GM23338 (cell line): ENCODE results near the gene SLC2A5. TPM values are rescaled to one million over a fixed set of nuclear protein-coding genes. Genes with fewer than 3 reads are reported as not detected.

Source experiments
- ATAC-seq: fragments of 200-7000 bp; cut with Tn5 transposase; 3 replicates; pipeline ENCODE4 v1.9.1; 2020
- DNase-seq: peaks from one replicate; pipeline ENCODE4 v3.0.0-alpha.2; 2015; ENCODE audit warnings: low spot score
- H2AFZ ChIP-seq: fragments of 200-600 bp; sonication (generic); 2 replicates; pipeline ENCODE4 v1.8.0; 2016; ENCODE audit warnings: antibody characterized with exemption, mild to moderate bottlenecking, moderate library complexity
- H3F3A ChIP-seq: fragments of 200-600 bp; sonication (generic); replicated peaks from 2 replicates; pipeline ENCODE4 v1.8.0; 2017; ENCODE audit warnings: antibody characterized with exemption, mixed run types, low read depth
- H3K27ac ChIP-seq: fragments of 200-600 bp; sonication (generic); 2 replicates; pipeline ENCODE4 v1.6.1; 2016; ENCODE audit warnings: low read depth
- H3K27me3 ChIP-seq: fragments of 200-600 bp; sonication (generic); 2 replicates; pipeline ENCODE4 v1.8.0; 2016; ENCODE audit warnings: mild to moderate bottlenecking, mixed run types, moderate library complexity; ENCODE audit not compliant: insufficient read depth
- H3K36me3 ChIP-seq: fragments of 200-600 bp; sonication (generic); 2 replicates; pipeline ENCODE4 v1.8.0; 2016; ENCODE audit warnings: mild to moderate bottlenecking; ENCODE audit not compliant: insufficient read depth
- H3K4me1 ChIP-seq: fragments of 200-600 bp; sonication (generic); 2 replicates; pipeline ENCODE4 v1.8.0; 2016; ENCODE audit warnings: mild to moderate bottlenecking, moderate library complexity; ENCODE audit not compliant: insufficient read depth
- H3K4me2 ChIP-seq: fragments of 200-600 bp; sonication (generic); 2 replicates; pipeline ENCODE4 v1.7.1; 2017; ENCODE audit warnings: mixed run types
- H3K4me3 ChIP-seq: fragments of 200-600 bp; sonication (generic); 2 replicates; pipeline ENCODE4 v1.6.1; 2016; ENCODE audit warnings: mixed run types
- H3K79me2 ChIP-seq: fragments of 200-600 bp; sonication (generic); replicated peaks from 2 replicates; pipeline ENCODE4 v1.8.0; 2017; ENCODE audit warnings: mild to moderate bottlenecking; ENCODE audit not compliant: insufficient read depth
- H3K9me2 ChIP-seq: fragments of 200-600 bp; sonication (generic); 2 replicates; pipeline ENCODE4 v1.8.0; 2017; ENCODE audit not compliant: insufficient read depth
- H4K20me1 ChIP-seq: fragments of 200-600 bp; sonication (generic); replicated peaks from 2 replicates; pipeline ENCODE4 v1.8.0; 2017; ENCODE audit warnings: mild to moderate bottlenecking; ENCODE audit not compliant: insufficient read depth
- H3K27ac Mint-ChIP-seq: 2 replicates; pipeline ENCODE4 v1.8.0; 2020; ENCODE audit warnings: inconsistent platforms, mild to moderate bottlenecking, moderate library complexity, mixed read lengths
- H3K27me3 Mint-ChIP-seq: 3 replicates; pipeline ENCODE4 v1.8.0; 2022; ENCODE audit warnings: low read depth, mild to moderate bottlenecking, moderate library complexity, mixed read lengths, inconsistent platforms; ENCODE audit not compliant: insufficient read depth, poor library complexity
- H3K36me3 Mint-ChIP-seq: 3 replicates; pipeline ENCODE4 v1.8.0; 2021; ENCODE audit warnings: low read depth, mild to moderate bottlenecking, inconsistent platforms, moderate library complexity, mixed read lengths
- H3K4me1 Mint-ChIP-seq: 3 replicates; pipeline ENCODE4 v1.8.0; 2020; ENCODE audit warnings: mild to moderate bottlenecking, inconsistent platforms, mixed read lengths
- H3K4me3 Mint-ChIP-seq: 3 replicates; pipeline ENCODE4 v1.8.0; 2021; ENCODE audit warnings: moderate library complexity, mild to moderate bottlenecking, inconsistent platforms, mixed read lengths
- H3K9me3 Mint-ChIP-seq: 3 replicates; pipeline ENCODE4 v1.8.0; 2020; ENCODE audit warnings: moderate library complexity, mild to moderate bottlenecking, inconsistent platforms, mixed read lengths
- CREB1 ChIP-seq: fragments of 250-450 bp; sonication (Bioruptor Pico); IDR thresholded peaks from 2 replicates; pipeline ENCODE4 v1.5.0; 2020; ENCODE audit warnings: low read depth, mild to moderate bottlenecking, moderate library complexity
- CTCF ChIP-seq, 2 experiments: fragments of 200-600 bp in 1 of 2; sonication (generic) in 1 of 2; conservative IDR thresholded peaks; 2 replicates each; pipeline versions ENCODE4 v1.5.1 to v1.6.1; 2016 to 2017; ENCODE audit warnings: antibody characterized with exemption in 2 of 2, low read depth in 2 of 2, mild to moderate bottlenecking in 2 of 2, moderate library complexity in 1 of 2
- ETS1 ChIP-seq: IDR thresholded peaks from 2 replicates; pipeline ENCODE4 v1.6.1; 2016; ENCODE audit warnings: antibody characterized with exemption
- EZH2phosphoT487 ChIP-seq: fragments of 200-600 bp; sonication (generic); IDR thresholded peaks from one replicate; pipeline ENCODE4 v1.8.1; 2018; ENCODE audit warnings: antibody characterized with exemption; ENCODE audit not compliant: unreplicated experiment
- JUNB ChIP-seq: IDR thresholded peaks from one replicate; pipeline ENCODE4 v1.6.1; 2016; ENCODE audit warnings: antibody characterized with exemption; ENCODE audit not compliant: unreplicated experiment
- NANOG ChIP-seq: IDR thresholded peaks from 2 replicates; pipeline ENCODE4 v1.6.1; 2016; ENCODE audit warnings: antibody characterized with exemption, borderline replicate concordance
- POLR2AphosphoS5 ChIP-seq: IDR thresholded peaks from 2 replicates; pipeline ENCODE4 v1.6.1; 2016; ENCODE audit warnings: antibody characterized with exemption, low read depth
- STAT1 ChIP-seq: IDR thresholded peaks from one replicate; pipeline ENCODE4 v1.6.1; 2016; ENCODE audit warnings: antibody characterized with exemption; ENCODE audit not compliant: unreplicated experiment
- polyA plus RNA-seq: library from polyadenylated mRNA; unstranded; fragments of >200 nt; fragmentation: Nextera tagmentation; extraction: Ambion mirVana; gene quantifications from 2 replicates; pipeline ENCODE4 v1.2.1, GENCODE V29; 2016
- total RNA-seq: library from RNA; depleted of rRNA; stranded (reverse); fragments of >200 nt; shearing (Covaris generic); gene quantifications from 2 replicates; pipeline ENCODE4 v1.2.3, GENCODE V29; 2014

The SLC2A5 gene
- total and polyA plus RNA-seq, 2 experiments from 2014 or later: 0.03 TPM; not detected in 1

- H3K4me3 ChIP-seq: no peak overlapping the region
- no peak for TF ChIP-seq NANOG
- no peaks in the 10 kb centered on the region for H3F3A ChIP-seq
- Mint-ChIP-seq H3K36me3 (no peaks in the 10 kb centered on the region), H3K4me1 (peaks cover 14% of the 10 kb centered on the region), H3K27me3 (peaks cover 3% of the 10 kb centered on the region), H3K4me3 (peak overlapping the region; percentile 4; the same call in 1 of the 3 replicates), H3K9me3 (no peaks in the 10 kb centered on the region), H3K27ac (peak overlapping the region; percentile 47; the same call in 1 of the 2 replicates)
- no peak overlapping the region for H2AFZ ChIP-seq
- 0 out of 2 replicates have a peak overlapping the region, but pooled peaks have one; percentile 6 for H3K27ac ChIP-seq
- no peaks in the 10 kb centered on the region for H4K20me1 ChIP-seq
- H3K4me1 ChIP-seq: peaks cover 13% of the 10 kb centered on the region
- H3K27me3 ChIP-seq: no peaks in the 10 kb centered on the region
- ATAC-seq: no peak
- DNase-seq: no peak
- no peaks in the 10 kb centered on the region for H3K36me3 ChIP-seq
- H3K9me2 ChIP-seq: peaks cover 3% of the 10 kb centered on the region; the same call in 1 of the 2 replicates
- no peaks in the 10 kb centered on the region for H3K79me2 ChIP-seq
- 0 out of 2 replicates have a peak overlapping the region, but pooled peaks have one; percentile 46 for H3K4me2 ChIP-seq
Measured at GRCh38 chr1:9050803-9051202, 18.6 kb downstream of the SLC2A5 start.

GRCh38 chr1:9048551-9048950 is 20.9 kb downstream of the SLC2A5 start:
- Mint-ChIP-seq H3K36me3 (no peaks in the 10 kb centered on the region), H3K27ac (no peak overlapping the region), H3K4me1 (peaks cover 14% of the 10 kb centered on the region), H3K9me3 (no peaks in the 10 kb centered on the region), H3K27me3 (peaks cover 10% of the 10 kb centered on the region), H3K4me3 (no peak overlapping the region)
- no peak overlapping the region for H3K4me3 ChIP-seq
- H3K27ac ChIP-seq: no peak overlapping the region
- no peaks in the 10 kb centered on the region for H3K27me3 ChIP-seq
- peaks cover 13% of the 10 kb centered on the region for H3K4me1 ChIP-seq
- TF ChIP-seq CREB1 (CRISPR knock-in tag): no peak
- no peak for TF ChIP-seq ETS1
- no peak for TF ChIP-seq STAT1
- no peak for TF ChIP-seq CTCF (conservative IDR thresholded peaks at IDR 0.05; ENCODE audit: low read depth in 2 of 2)
- TF ChIP-seq POLR2AphosphoS5: no peak
- TF ChIP-seq EZH2phosphoT487: no peak
- TF ChIP-seq JUNB: no peak
- no peaks in the 10 kb centered on the region for H3K36me3 ChIP-seq
- H3K4me2 ChIP-seq: no peak overlapping the region
- DNase-seq (no peak), ATAC-seq (no peak)
- no peak overlapping the region for H2AFZ ChIP-seq
- no peaks in the 10 kb centered on the region for H4K20me1 ChIP-seq
- H3K79me2 ChIP-seq: no peaks in the 10 kb centered on the region
- peaks cover 3% of the 10 kb centered on the region; the same call in 1 of the 2 replicates for H3K9me2 ChIP-seq
- H3F3A ChIP-seq: no peaks in the 10 kb centered on the region

GRCh38 chr1:9047019-9047418 is 22.4 kb downstream of the SLC2A5 start:
- DNase-seq (no peak), ATAC-seq (no peak)
- H3K36me3 ChIP-seq: no peaks in the 10 kb centered on the region
- H3K4me3 Mint-ChIP-seq: no peak overlapping the region
- peak overlapping the region; percentile 61; the same call in 1 of the 2 replicates for H3K27ac Mint-ChIP-seq
- H3K79me2 ChIP-seq: no peaks in the 10 kb centered on the region
- H3F3A ChIP-seq: no peaks in the 10 kb centered on the region
- no peaks in the 10 kb centered on the region for H3K9me3 Mint-ChIP-seq
- no peak overlapping the region for H3K27ac ChIP-seq
- no peaks in the 10 kb centered on the region for H4K20me1 ChIP-seq
- H3K27me3 ChIP-seq: no peaks in the 10 kb centered on the region
- H3K4me2 ChIP-seq: no peak overlapping the region
- peaks cover 10% of the 10 kb centered on the region for H3K27me3 Mint-ChIP-seq
- H3K4me3 ChIP-seq: no peak overlapping the region
- no peaks in the 10 kb centered on the region for H3K36me3 Mint-ChIP-seq
- H3K4me1 ChIP-seq: peaks cover 13% of the 10 kb centered on the region
- peaks cover 14% of the 10 kb centered on the region for H3K4me1 Mint-ChIP-seq
- no peaks in the 10 kb centered on the region; the same call in 1 of the 2 replicates for H3K9me2 ChIP-seq
- no peak overlapping the region for H2AFZ ChIP-seq
- TF ChIP-seq ETS1: no peak
- TF ChIP-seq JUNB: no peak
- no peak for TF ChIP-seq CTCF (conservative IDR thresholded peaks at IDR 0.05; ENCODE audit: low read depth in 2 of 2)
